HL-60 (cell line): ENCODE results near the gene JARID2.
"Not testable (repeated sequence)": the region's sequence is repeated elsewhere in the genome, so short reads cannot be mapped to it uniquely, and the experiment has no call there.

Source experiments
- DNase-seq, 2 experiments: peaks; one replicate each; pipeline ENCODE4 v3.0.0-alpha.2; 2010 to 2020; ENCODE audit warnings: low read depth in 1 of 2, low spot score in 1 of 2
- H3K27ac ChIP-seq: fragments of 250-450 bp; sonication (Bioruptor Pico); replicated peaks from 2 replicates; pipeline ENCODE4 v1.5.1; 2020; ENCODE audit warnings: mild to moderate bottlenecking, moderate library complexity
- H3K27me3 ChIP-seq: fragments of 250-450 bp; sonication (Bioruptor Pico); 2 replicates; pipeline ENCODE4 v1.5.1; 2021; ENCODE audit warnings: mild to moderate bottlenecking, moderate library complexity; ENCODE audit not compliant: insufficient read depth, poor library complexity, severe bottlenecking
- H3K4me3 ChIP-seq: replicated peaks from 2 replicates; pipeline ENCODE4 v1.5.1; 2011; ENCODE audit warnings: mild to moderate bottlenecking, control low read depth, low read length; ENCODE audit not compliant: insufficient read depth
- GABPA ChIP-seq: IDR thresholded peaks from 2 replicates; pipeline ENCODE4 v1.6.1; 2012; ENCODE audit warnings: low read depth
- POLR2AphosphoS5 ChIP-seq: IDR thresholded peaks from 2 replicates; pipeline ENCODE4 v1.6.1; 2012; ENCODE audit warnings: low read depth
- SPI1 ChIP-seq: IDR thresholded peaks from 2 replicates; pipeline ENCODE4 v1.6.1; 2012; ENCODE audit warnings: low read depth, mild to moderate bottlenecking, borderline replicate concordance
- TF ChIP-seq, protein P1 (sequence below): IDR thresholded peaks from one replicate; pipeline ENCODE4 v1.5.1; 2011; ENCODE audit warnings: low read length, control low read depth, inconsistent platforms; ENCODE audit not compliant: insufficient read depth
- TF ChIP-seq, protein P2 (sequence below): IDR thresholded peaks from 2 replicates; pipeline ENCODE4 v1.6.1; 2012; ENCODE audit warnings: low read depth; ENCODE audit not compliant: insufficient replicate concordance

JARID2 gene

DNA sequence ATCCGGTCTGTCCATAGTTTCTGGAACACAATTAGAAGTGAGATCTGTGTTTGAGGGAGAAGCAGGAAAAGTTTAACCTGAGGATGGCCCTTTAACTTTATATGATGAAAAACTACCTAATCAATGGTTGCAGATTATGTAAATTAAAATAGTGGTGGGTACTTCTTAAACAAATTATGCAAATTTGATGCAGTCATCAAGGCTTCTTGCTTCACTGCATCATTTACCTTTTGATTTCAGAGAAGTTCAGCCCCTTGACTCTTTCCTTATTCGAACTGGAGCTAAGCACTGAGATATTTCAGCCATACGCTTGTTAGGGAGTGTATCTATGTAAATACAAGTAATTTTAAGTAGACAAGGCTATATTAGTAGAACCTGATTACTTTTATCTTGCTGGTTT, 73.8 kb downstream of the JARID2 start:
- no peak for DNase-seq
- TF ChIP-seq POLR2AphosphoS5 (no peak), GABPA (no peak)
- TF ChIP-seq, protein P1, sequence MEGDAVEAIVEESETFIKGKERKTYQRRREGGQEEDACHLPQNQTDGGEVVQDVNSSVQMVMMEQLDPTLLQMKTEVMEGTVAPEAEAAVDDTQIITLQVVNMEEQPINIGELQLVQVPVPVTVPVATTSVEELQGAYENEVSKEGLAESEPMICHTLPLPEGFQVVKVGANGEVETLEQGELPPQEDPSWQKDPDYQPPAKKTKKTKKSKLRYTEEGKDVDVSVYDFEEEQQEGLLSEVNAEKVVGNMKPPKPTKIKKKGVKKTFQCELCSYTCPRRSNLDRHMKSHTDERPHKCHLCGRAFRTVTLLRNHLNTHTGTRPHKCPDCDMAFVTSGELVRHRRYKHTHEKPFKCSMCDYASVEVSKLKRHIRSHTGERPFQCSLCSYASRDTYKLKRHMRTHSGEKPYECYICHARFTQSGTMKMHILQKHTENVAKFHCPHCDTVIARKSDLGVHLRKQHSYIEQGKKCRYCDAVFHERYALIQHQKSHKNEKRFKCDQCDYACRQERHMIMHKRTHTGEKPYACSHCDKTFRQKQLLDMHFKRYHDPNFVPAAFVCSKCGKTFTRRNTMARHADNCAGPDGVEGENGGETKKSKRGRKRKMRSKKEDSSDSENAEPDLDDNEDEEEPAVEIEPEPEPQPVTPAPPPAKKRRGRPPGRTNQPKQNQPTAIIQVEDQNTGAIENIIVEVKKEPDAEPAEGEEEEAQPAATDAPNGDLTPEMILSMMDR = no peak
- no peak overlapping the region for H3K4me3 ChIP-seq
- H3K27ac ChIP-seq = no peak overlapping the region
- H3K27me3 ChIP-seq = no peaks in the 10 kb centered on the region

DNA sequence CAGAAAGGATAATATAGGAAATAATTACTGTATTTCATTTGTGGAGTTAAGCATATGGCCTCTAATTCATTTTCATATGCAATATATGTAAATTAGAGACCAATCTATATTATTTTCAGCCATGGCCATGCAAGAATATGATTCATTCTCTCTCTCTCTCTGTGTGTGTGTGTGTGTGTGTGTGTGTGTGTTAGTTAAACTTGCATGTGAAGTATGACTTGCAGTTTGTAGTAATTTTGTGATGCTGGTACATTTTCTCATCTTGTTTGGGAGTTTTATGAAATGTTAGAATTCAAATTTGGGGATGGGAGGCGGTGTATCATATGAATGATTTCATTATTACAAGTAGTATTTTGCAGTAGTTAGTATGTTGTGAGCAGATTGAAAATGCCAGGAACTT, 74.8 kb downstream of the JARID2 start:
- Histone ChIP-seq H3K27me3 (no peaks in the 10 kb centered on the region), H3K4me3 (no peak overlapping the region), H3K27ac (no peak overlapping the region)
- TF ChIP-seq, protein P2, sequence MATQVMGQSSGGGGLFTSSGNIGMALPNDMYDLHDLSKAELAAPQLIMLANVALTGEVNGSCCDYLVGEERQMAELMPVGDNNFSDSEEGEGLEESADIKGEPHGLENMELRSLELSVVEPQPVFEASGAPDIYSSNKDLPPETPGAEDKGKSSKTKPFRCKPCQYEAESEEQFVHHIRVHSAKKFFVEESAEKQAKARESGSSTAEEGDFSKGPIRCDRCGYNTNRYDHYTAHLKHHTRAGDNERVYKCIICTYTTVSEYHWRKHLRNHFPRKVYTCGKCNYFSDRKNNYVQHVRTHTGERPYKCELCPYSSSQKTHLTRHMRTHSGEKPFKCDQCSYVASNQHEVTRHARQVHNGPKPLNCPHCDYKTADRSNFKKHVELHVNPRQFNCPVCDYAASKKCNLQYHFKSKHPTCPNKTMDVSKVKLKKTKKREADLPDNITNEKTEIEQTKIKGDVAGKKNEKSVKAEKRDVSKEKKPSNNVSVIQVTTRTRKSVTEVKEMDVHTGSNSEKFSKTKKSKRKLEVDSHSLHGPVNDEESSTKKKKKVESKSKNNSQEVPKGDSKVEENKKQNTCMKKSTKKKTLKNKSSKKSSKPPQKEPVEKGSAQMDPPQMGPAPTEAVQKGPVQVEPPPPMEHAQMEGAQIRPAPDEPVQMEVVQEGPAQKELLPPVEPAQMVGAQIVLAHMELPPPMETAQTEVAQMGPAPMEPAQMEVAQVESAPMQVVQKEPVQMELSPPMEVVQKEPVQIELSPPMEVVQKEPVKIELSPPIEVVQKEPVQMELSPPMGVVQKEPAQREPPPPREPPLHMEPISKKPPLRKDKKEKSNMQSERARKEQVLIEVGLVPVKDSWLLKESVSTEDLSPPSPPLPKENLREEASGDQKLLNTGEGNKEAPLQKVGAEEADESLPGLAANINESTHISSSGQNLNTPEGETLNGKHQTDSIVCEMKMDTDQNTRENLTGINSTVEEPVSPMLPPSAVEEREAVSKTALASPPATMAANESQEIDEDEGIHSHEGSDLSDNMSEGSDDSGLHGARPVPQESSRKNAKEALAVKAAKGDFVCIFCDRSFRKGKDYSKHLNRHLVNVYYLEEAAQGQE = no peak
- TF ChIP-seq, protein P1 = no peak
- TF ChIP-seq GABPA (no peak), SPI1 (no peak), POLR2AphosphoS5 (no peak)
- DNase-seq = no peak

DNA sequence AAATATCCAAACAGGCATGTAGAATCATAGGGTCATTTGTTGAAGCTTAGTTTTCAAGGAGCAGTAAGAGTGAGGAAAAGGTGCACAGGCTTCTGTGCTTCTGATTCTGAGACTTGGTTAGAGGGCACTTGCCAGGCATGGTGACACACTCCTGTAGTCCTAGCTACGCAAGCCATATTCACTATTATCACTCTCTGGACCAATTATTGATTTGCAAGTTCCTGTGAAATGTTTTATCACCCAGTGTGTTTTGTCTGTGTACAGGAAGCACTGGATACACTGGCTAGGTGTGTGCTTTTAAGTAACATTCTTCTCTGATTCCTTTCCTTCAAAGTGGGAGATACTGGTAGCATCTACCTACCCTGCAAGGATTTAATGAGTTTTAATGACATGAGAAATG, 76.3 kb downstream of the JARID2 start:
- TF ChIP-seq SPI1 = no peak
- Histone ChIP-seq H3K27ac (no peak overlapping the region), H3K27me3 (no peaks in the 10 kb centered on the region), H3K4me3 (no peak overlapping the region)
- DNase-seq = no peak

DNA sequence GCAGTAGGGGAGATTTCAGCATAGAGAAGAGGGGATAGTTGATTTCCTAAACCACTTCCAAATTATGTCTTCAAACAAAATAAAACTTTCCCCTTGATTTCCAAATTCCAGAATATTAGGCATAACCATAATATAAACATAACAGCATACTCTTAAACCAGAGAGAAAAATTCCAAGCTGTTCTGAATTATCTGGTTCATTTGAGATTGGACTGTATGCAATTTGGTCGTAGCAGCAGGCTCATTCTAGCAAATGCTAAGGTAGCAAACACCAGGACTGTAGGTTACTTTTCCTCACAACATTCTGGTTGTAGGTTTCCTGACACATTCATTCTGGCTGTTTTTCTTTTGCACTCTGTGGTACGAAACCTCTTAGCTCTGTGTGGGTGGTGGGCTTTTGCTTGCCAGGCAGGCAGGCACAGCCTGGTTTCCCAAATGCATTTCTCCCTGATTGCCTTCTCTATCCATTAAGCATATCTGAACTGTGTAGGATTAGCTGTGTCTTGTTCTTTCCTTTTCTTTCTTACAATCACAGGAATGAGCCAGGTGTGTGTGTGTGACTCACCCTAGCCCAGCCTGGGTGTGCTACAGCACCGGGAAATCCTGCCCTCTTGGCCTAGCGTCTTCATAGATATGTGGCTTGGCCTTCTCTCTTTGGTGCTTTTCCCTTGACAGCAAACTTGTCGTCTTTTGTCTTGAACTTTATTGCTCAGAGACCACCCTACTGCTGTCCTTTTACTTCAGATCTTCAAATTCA, 77.1 kb downstream of the JARID2 start:
- Histone ChIP-seq H3K27me3 (no peaks in the 10 kb centered on the region), H3K4me3 (no peak overlapping the region), H3K27ac (no peak overlapping the region)
- TF ChIP-seq, protein P1 = no peak
- TF ChIP-seq POLR2AphosphoS5 (no peak), GABPA (no peak), SPI1 (no peak)
- TF ChIP-seq, protein P2 = no peak
- DNase-seq = no peak

DNA sequence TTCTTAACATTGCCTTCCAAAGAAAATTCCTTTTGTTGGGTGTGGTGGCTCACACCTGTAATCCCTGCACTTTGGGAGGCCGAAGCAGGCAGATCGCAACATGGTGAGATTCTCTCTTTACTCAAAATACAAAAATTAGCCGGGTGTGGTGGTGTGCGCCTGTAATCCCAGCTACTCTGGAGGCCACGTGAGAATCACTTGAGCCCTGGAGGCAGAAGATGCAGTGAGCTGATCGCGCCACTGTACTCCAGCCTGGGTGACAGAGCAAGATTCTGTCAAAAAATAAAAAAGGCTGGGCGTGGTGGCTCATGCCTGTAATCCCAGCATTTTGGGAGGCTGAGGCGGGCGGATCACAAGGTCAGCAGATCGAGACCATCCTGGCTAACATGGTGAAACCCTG, 77.7 kb downstream of the JARID2 start:
- H3K27ac ChIP-seq, H3K27me3 ChIP-seq, H3K4me3 ChIP-seq, DNase-seq: not testable (repeated sequence)
